Kidney epithelial cell (primary cell): ENCODE results near the gene PIP4K2A. TPM values are rescaled to one million over a fixed set of nuclear protein-coding genes. Genes with fewer than 3 reads are reported as not detected.

Source experiments
- DNase-seq: peaks from one replicate; pipeline ENCODE4 v3.0.0-alpha.2; 2010; ENCODE audit warnings: low read depth
- H3K27me3 ChIP-seq: 2 replicates; pipeline ENCODE4 v1.6.0; 2011; ENCODE audit warnings: low read length; ENCODE audit not compliant: control insufficient read depth, insufficient read depth
- H3K36me3 ChIP-seq: 2 replicates; pipeline ENCODE4 v1.5.1; 2011; ENCODE audit warnings: low read length; ENCODE audit not compliant: control insufficient read depth, insufficient read depth
- H3K4me3 ChIP-seq: 2 replicates; pipeline ENCODE4 v1.5.1; 2011; ENCODE audit warnings: low read depth, mild to moderate bottlenecking, control low read depth, low read length
- CTCF ChIP-seq: IDR thresholded peaks from 2 replicates; pipeline ENCODE4 v1.5.1; 2011; ENCODE audit warnings: mild to moderate bottlenecking, moderate library complexity, low read length, control low read depth, inconsistent platforms; ENCODE audit not compliant: insufficient read depth, poor library complexity, severe bottlenecking
- total RNA-seq: library from RNA; depleted of rRNA; stranded (reverse); fragments of >200 nt; gene quantifications from 2 replicates; pipeline ENCODE4 v1.2.3, GENCODE V29; 2015

The PIP4K2A gene
- total RNA-seq, 1 donor from 2014 or later = 23.6 TPM

DNA sequence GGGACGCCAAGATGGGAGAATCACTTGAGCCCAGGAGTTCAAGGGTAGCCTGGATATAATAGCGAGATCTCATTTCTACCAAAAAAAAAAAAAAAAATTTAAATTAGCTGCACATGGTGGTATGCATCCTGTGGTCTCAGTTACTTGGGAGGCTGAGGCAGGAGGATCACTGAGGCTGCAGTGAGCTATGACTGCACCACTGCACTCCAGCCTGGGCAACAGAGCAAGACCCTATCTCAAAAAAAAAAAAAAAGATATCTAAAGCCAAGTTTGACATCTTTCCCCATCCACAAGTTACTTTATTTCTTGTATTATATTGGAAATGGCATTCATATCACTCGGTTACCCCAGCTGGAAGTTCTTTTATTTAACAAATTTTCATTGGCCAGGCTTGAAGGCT lies 3.4 kb upstream of the PIP4K2A start:
- no peak for TF ChIP-seq CTCF
- H3K27me3 ChIP-seq = no peaks in the 10 kb centered on the region
- DNase-seq = no peak
- no peaks in the 10 kb centered on the region for H3K36me3 ChIP-seq
- H3K4me3 ChIP-seq = no peak overlapping the region

DNA sequence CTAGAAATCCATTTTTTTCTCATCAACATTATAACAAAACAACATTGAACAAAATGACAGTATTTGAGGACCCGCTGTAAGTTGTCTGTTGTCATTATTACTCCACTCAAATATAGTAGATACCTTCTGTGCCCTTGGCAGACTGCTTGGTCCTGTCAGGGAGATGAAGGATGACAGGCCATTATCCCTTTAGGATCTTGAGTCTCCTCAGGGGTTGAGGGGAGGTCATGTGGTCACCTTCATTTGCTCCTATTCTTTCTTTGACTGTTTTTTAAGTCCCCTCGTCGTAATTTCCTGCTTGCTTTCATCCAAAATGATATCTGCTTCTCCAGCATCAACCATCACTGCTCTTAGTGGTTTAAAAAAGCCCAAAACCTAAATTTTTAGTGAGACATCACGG lies 2.6 kb upstream of the PIP4K2A start:
- H3K36me3 ChIP-seq = no peaks in the 10 kb centered on the region
- H3K27me3 ChIP-seq = no peaks in the 10 kb centered on the region
- TF ChIP-seq CTCF = no peak
- no peak for DNase-seq
- no peak overlapping the region for H3K4me3 ChIP-seq

GRCh38 chr10:22715290-22715625 lies 880 bp upstream of the PIP4K2A start:
- TF ChIP-seq CTCF = no peak
- no peak for DNase-seq
- H3K27me3 ChIP-seq = no peaks in the 10 kb centered on the region
- no peak overlapping the region for H3K4me3 ChIP-seq
- H3K36me3 ChIP-seq = no peaks in the 10 kb centered on the region

GRCh38 chr10:22713853-22714478 lies 412 bp downstream of the PIP4K2A start:
- H3K36me3 ChIP-seq = no peaks in the 10 kb centered on the region
- peak overlapping the region; percentile 99 for H3K4me3 ChIP-seq
- no peak for TF ChIP-seq CTCF
- no peak for DNase-seq
- no peaks in the 10 kb centered on the region for H3K27me3 ChIP-seq

DNA sequence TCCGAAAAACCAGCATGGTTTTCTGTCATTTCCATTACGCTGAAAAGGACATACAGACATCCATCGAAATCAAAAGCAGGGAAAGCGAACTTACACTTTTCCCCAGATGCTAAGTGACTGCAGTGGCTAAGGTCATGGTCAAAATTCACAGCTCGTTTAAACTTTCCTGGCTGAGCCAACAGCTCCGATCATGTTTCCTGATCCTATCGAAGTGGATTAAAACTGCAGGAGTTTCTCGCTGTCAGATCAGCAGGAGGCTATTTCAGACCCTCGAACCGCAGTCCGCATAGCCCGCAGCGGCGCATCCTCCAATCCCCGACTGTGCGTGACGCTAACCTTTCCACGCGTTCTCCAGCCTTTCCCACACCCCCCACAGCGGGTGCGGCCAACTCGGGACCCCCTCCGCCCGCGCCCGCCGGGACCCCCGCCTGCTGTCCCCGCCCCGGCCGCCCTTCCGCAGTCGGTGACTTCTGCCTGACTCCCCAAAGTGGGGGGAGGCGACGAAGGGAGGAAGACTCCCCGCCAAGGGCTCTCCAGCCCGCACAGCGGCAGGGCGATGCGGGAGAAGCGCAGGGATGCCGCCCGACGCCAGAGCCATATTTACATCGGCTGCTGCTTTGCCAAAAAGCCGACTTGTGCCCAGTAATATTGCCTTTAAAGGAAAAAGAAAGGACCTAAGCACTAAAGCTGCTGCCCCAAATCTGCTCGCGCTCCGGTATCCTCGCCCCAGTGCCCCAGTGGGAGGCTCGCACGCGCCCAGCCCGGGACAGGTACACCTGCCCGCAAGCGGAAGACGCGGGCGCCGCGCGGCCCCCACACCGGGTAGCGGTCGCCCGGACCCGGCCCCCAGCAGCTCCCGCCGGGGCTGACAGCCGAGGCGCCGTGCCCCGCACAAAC lies 1.2 kb downstream of the PIP4K2A start:
- no peaks in the 10 kb centered on the region for H3K27me3 ChIP-seq
- no peak for TF ChIP-seq CTCF

More for the DNA sequence above, 1.2 kb downstream of the PIP4K2A start:
- no peak for DNase-seq
- Histone ChIP-seq H3K36me3 (no peaks in the 10 kb centered on the region), H3K4me3 (peak overlapping the region; percentile 99)
